HEK293 (cell line): ENCODE data around the gene C1QBP.

Experiments
- CTCF ChIP-seq: fragments of 450-650 bp; formaldehyde crosslinking; IDR thresholded peaks from 2 replicates; pipeline ENCODE4 v1.5.1; 2016; ENCODE audit warnings: missing biosample characterization, missing genetic modification characterization
- KLF16 ChIP-seq: fragments of 450-650 bp; formaldehyde crosslinking; IDR thresholded peaks from 2 replicates; pipeline ENCODE4 v1.5.1; 2017; ENCODE audit warnings: missing biosample characterization, missing genetic modification characterization
- ZNF791 ChIP-seq: fragments of 450-650 bp; formaldehyde crosslinking; IDR thresholded peaks from 2 replicates; pipeline ENCODE4 v1.5.1; 2016; ENCODE audit warnings: missing biosample characterization, missing genetic modification characterization

DNA sequence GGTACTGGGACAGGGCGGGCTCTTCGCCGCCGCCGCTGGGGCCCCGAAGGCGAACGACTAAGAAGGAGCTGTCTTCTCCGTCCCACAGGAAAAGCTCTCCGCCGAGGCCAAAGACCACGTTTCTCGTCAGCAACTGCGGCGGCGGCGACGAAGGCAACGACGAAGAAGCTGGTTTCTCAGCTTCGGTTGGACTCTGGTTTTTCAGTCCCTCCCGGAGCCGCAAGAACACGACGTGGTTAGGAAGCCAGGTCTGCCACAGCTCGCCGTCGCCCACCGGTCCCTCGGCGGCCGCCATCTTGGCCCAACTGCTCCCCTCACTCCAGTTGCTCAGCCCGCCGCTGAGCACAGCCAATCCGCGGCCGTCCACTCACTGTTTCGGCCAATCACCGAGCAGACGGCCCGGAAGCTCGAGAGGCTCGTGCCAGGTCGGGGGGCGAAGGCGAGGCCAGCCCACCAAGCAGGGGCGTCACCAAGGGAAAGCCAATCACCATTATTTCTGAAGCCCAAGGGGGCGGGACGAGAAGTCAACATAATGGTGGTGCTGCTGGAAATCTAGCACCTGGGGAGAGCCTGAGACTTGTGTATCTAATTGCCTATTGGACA lies 19.5 kb downstream of the C1QBP start, which contains the start of gene NUP88:
- TF ChIP-seq KLF16 (0 out of 2 replicates have a peak, but pooled peaks have one; percentile 22), CTCF (tag by site-specific recombination) (no peak), ZNF791 (tag by site-specific recombination) (no peak)
